Inflammatory macrophage (primary cell): ENCODE data around the gene ZNF143.
"Not testable (repeated sequence)": the region's sequence is repeated elsewhere in the genome, so short reads cannot be mapped to it uniquely, and the experiment has no call there.

Source experiments
- DNase-seq, 2 donors: peaks; one replicate each; pipeline ENCODE4 v3.0.0-alpha.2; 2020 to 2022

The ZNF143 gene

GRCh38 chr11:9549216-9549615 is 88.4 kb downstream of the ZNF143 start:
- not testable (repeated sequence) for DNase-seq

DNA sequence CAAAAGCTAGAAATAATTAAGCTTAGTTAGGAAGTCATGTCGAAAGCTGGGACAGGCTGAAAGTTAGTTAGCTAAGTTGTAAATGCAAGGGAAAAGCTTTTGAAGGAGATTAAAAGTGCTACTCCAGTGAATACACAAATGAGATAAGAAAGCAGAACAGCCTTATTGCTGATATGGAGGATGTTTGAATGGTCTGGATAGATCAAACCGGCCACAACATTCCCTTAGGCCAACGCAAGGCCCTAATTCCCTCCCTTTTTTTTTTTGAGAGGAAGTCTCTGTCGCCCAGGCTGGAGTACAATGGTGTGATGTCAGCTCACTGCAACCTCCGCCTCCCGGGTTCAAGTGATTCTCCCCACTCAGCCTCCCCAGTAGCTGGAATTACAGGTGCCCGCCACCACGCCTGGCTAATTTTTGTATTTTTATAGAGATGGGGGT is 89.4 kb downstream of the ZNF143 start:
- DNase-seq, result no peak

- DNase-seq, result no peak
These were observed 100.6 kb downstream of the ZNF143 start for GRCh38 chr11:9561279-9561982.

- no peak for DNase-seq
These were observed 101.9 kb downstream of the ZNF143 start for GRCh38 chr11:9562716-9563115.

DNA sequence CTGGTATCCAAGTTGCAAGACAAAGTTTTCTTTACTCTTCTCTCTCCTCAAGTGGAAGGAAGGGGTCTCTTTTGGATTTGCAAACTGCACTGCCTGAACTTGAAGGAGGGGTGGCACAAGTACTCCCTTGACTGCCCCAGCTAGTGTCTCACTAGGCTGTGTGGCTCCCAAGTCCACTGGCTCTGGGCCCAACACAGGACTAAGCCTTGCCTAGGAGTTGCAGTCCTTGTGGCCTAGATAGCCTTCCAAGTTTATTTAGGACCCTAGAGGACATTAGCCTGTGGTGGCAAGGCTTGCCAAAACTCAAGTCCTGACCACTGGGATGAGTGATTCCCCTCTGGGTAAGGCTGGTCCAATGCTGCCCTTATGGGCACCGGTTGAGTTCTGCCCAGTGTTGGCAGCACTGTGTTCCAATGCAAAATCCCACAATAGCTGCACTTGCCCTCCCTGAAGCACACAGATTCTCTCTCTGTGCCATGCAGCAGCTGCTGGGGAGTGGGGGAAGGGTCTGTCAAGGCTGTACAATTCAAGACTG is 102.5 kb downstream of the ZNF143 start:
- no peak for DNase-seq

DNA sequence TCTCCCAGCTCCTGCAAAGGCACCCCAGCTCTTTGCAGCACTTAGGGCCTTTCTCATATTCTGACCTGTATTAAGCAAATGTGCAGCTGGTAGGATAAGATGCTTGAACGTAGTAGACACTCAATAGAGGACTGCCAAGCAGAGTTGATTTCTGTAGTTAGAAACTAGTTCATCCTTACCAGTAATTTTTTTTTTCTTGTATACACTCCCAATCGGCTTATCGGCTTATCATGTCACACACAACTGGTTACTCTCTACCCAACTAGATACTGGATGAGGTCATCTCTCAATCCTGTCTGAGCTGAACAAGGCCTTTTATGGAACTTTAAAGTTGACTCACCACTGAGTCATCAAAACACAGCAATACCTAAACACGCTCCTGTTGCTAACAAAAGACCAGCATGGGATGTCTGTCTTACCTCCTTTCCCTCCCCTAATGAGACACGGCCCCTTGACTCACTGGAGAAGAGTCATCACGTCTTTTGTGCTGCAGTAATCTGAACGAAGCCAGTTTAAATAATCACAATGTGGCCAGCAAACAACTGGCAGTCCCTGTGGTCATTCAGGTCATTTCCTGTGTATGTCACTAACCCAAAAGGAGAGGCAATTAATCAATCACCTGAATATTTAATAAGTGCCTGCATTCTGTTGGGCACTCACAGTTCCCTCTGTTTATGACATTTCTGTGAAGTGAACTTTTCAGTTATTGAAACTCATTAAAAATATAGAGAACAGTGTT is 105.2 kb downstream of the ZNF143 start:
- peak; percentile 66 to 78 for DNase-seq

GRCh38 chr11:9566561-9567063 is 105.8 kb downstream of the ZNF143 start:
- no peak for DNase-seq

- no peak for DNase-seq
These were observed 106.6 kb downstream of the ZNF143 start for GRCh38 chr11:9567401-9567800.

GRCh38 chr11:9568161-9568853 is 107.5 kb downstream of the ZNF143 start:
- no peak for DNase-seq

- peak; percentile 56 to 73 for DNase-seq
These were observed 108.2 kb downstream of the ZNF143 start for GRCh38 chr11:9568854-9569587.

DNA sequence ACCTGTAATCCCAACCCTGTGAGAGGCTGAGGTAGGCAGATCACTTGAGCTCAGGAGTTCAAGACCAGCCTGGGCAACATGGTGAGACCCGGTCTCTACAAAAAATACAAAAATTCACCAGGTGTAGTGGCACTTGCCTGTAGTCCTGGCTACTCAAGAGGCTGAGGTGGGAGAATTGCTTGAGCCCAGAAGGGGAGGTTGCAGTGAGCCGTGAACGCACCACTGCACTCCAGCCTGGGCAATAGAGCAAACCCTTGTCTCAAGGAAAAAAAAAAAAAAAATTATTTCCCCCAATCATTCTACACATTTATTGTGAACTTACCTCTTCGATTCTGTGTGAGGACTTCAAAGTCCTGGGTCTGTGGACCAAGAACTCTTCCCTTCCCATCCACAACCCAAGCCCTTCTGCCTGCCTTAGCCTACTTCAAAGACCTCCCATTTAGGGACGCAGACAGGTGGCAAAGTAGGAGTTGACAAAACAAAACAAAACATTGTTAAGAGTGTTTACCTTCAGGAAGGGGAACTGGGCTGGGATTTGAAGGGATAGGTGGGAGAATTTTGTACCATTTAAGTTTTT is 108.9 kb downstream of the ZNF143 start:
- DNase-seq, result no peak

GRCh38 chr11:9570313-9571025 is 109.7 kb downstream of the ZNF143 start:
- no peak for DNase-seq

GRCh38 chr11:9571071-9571762 is 110.4 kb downstream of the ZNF143 start:
- no peak for DNase-seq

GRCh38 chr11:9571763-9572115 is 110.9 kb downstream of the ZNF143 start:
- no peak for DNase-seq

GRCh38 chr11:9573052-9573774 is 112.4 kb downstream of the ZNF143 start, which contains the start of gene WEE1:
Gene WEE1 (plus strand): TSS chr11:9573670. CDS start chr11:9573934, 264 bp downstream.
- peak; percentile 99 for DNase-seq

DNA sequence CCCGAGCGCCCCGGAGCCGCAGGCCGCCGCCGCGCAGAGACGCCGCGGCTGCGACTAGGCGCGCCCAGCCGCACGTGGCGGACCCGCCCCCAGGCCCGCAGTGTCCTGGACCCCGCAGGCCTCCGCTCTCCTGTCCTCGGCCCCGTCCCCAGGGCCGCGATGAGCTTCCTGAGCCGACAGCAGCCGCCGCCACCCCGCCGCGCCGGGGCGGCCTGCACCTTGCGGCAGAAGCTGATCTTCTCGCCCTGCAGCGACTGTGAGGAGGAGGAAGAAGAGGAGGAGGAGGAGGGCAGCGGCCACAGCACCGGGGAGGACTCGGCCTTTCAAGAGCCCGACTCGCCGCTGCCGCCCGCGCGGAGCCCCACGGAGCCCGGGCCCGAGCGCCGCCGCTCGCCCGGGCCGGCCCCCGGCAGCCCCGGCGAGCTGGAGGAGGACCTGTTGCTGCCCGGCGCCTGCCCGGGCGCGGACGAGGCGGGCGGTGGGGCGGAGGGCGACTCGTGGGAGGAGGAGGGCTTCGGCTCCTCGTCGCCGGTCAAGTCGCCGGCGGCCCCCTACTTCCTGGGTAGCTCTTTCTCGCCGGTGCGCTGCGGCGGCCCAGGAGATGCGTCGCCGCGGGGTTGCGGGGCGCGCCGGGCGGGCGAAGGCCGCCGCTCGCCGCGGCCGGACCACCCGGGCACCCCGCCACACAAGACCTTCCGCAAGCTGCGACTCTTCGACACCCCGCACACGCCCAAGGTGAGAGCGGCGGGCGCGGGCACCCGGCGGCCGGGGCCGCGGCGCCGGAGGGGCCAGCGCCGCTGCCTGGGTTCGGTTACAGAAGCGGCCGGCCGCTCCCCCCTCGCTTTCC is 113.2 kb downstream of the ZNF143 start:
- DNase-seq, result peak in 1 of 2 donors; percentile 8

DNA sequence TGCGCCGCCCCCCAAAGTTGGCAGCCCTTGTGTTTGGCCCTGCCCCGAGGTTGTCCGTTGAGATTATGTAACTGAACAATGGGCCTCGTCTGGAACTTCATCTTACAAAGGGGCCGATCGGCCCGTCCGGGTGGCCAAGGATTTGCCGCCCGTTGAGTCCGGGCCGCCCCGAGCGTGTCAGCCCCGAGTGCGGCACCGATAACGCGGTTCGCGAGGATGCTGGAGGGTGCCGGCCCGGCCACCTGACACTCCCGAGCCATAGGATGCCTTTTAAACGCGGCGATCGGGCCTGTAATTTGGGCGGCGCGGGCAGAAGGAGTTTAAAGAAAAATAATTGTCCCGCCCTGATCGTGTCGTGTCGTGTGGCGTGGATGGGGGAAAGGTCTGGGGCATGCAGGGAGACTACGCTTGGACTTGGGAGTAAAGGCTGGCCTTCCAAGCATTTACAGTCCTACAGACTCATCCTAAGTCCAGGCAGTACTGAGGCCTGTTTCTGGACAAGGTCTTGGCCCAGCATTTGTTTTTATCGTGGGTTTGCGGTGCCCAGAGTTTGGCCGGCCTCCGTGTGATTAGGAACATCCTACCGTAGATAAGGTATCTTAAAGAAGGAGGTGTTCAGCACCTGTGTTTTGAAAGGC is 113.9 kb downstream of the ZNF143 start:
- peak in 1 of 2 donors; percentile 9 for DNase-seq
